Left lobe of liver (tissue), 2 donors: ENCODE data around the gene BPIFB6. TPM values are rescaled to one million over a fixed set of nuclear protein-coding genes. Genes with fewer than 3 reads are reported as not detected.
A peak's percentile ranks its signal among the peaks of the same experiment; 100 is the strongest.

ENCODE experiments used
- ATAC-seq: fragments of 200-7000 bp; cut with Tn5 transposase; one replicate; pipeline ENCODE4 v1.9.1; 2020; ENCODE audit warnings: mild to moderate bottlenecking, moderate library complexity
- DNase-seq: peaks from one replicate; pipeline ENCODE4 v3.0.0-alpha.2; 2020; ENCODE audit warnings: low spot score
- total RNA-seq: library from RNA; stranded (reverse); gene quantifications from one replicate; pipeline ENCODE4 v1.2.1, GENCODE V29; 2021
- donor health status: DM: no; HTN: no; CAD: no; lungs with moderate emphysema.
- donor health status: DM: no; HTN: yes; CAD: no.

The BPIFB6 gene
- total RNA-seq, 1 donor from 2014 or later: not detected

- DNase-seq: no peak
- ATAC-seq: no peak
Observed at GRCh38 chr20:33000802-33001466, 30.5 kb upstream of the BPIFB6 start.

GRCh38 chr20:33002087-33002808 lies 29.2 kb upstream of the BPIFB6 start:
- ATAC-seq (no peak), DNase-seq (no peak)

- ATAC-seq: no peak
- no peak for DNase-seq
Observed at GRCh38 chr20:33004141-33004751, 27.2 kb upstream of the BPIFB6 start, which contains the start of gene SUN5. Gene SUN5, minus strand, starts transcription at chr20:33004433. Its CDS starts 93 bp downstream, at chr20:33004340.

- ATAC-seq (no peak), DNase-seq (no peak)
Observed at GRCh38 chr20:33005132-33005566, 26.3 kb upstream of the BPIFB6 start.

- no peak for DNase-seq
- ATAC-seq: no peak
Observed at GRCh38 chr20:33005908-33006775, 25.3 kb upstream of the BPIFB6 start.

- no peak for ATAC-seq
- no peak for DNase-seq
Observed at GRCh38 chr20:33006776-33007375, 24.6 kb upstream of the BPIFB6 start.

GRCh38 chr20:33007376-33008335 lies 23.8 kb upstream of the BPIFB6 start, which contains the start of gene BPIFB2:
Gene BPIFB2, plus strand, starts transcription at chr20:33007704. Its CDS starts 871 bp downstream, at chr20:33008575.
- peak; percentile 83 for DNase-seq
- peak; percentile 95 for ATAC-seq

GRCh38 chr20:33008336-33009213 lies 22.9 kb upstream of the BPIFB6 start:
- ATAC-seq (no peak), DNase-seq (no peak)

GRCh38 chr20:33009214-33010132 lies 22.0 kb upstream of the BPIFB6 start:
- DNase-seq: no peak
- ATAC-seq: peak; percentile 6

- DNase-seq (no peak), ATAC-seq (peak; percentile 33)
Observed at GRCh38 chr20:33010133-33010504, 21.3 kb upstream of the BPIFB6 start.

- no peak for ATAC-seq
- no peak for DNase-seq
Observed at GRCh38 chr20:33010674-33011449, 20.6 kb upstream of the BPIFB6 start.

GRCh38 chr20:33012327-33013189 lies 18.9 kb upstream of the BPIFB6 start:
- ATAC-seq (no peak), DNase-seq (no peak)

- DNase-seq (no peak), ATAC-seq (no peak)
Observed at GRCh38 chr20:33013701-33014326, 17.6 kb upstream of the BPIFB6 start.

GRCh38 chr20:33014336-33015113 lies 16.9 kb upstream of the BPIFB6 start:
- DNase-seq (no peak), ATAC-seq (no peak)
